NCI-H460 (cell line): ENCODE results near the gene ITPR1. TPM values are rescaled to one million over a fixed set of nuclear protein-coding genes. Genes with fewer than 3 reads are reported as not detected.

Experiments used
- DNase-seq: peaks from one replicate; pipeline ENCODE4 v3.0.0-alpha.2; 2016; ENCODE audit warnings: low read depth; ENCODE audit errors: extremely low read depth
- total RNA-seq: library from RNA; depleted of rRNA; stranded (reverse); fragments of >200 nt; shearing (Covaris generic); gene quantifications from 2 replicates; pipeline ENCODE4 v1.2.3, GENCODE V29; 2014

Gene ITPR1
- total RNA-seq, 1 experiment from 2014 or later = 44.9 TPM

DNA sequence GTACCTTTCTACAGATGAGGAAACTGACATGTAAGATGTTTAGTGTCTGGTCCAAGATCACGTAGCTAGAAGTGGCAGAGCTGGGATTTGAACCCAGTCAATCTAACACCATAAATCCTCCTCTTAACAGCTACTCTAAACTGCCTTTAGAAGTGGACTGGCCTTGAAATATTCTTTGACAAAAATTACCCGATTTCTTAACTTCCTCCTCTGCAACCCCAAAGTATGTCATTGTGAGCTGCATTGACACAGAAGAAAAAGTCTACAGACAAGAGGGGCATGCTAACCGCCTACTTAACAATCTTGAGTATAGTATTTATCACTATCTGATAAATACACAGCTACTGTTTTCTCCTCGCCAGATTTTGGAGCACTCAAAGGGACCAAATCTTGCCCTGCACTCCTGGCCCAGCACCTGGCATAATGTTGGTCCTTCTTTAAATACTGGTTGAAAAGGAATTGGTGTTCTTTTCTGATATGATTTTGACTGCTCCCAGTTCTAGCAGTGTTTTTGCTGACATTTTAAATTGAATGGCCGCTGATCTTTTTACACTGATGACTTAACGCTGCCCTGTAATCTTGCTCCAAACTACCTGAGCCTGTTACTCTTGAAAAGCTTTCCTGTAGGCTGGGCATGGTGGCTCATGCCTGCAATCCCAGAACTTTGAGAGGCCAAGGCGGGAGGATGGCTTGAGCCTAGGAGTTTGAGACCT is 36.9 kb downstream of the ITPR1 start:
- no peak for DNase-seq

- no peak for DNase-seq
These were observed 38.4 kb downstream of the ITPR1 start for GRCh38 chr3:4531478-4532025.

- DNase-seq = no peak
These were observed 39.5 kb downstream of the ITPR1 start for GRCh38 chr3:4532535-4533112.

- DNase-seq = no peak
These were observed 40.6 kb downstream of the ITPR1 start for GRCh38 chr3:4533489-4534443.

GRCh38 chr3:4534906-4535305 is 41.8 kb downstream of the ITPR1 start:
- DNase-seq = no peak

GRCh38 chr3:4536260-4536659 is 43.1 kb downstream of the ITPR1 start:
- DNase-seq = no peak

- DNase-seq = no peak
These were observed 47.1 kb downstream of the ITPR1 start for GRCh38 chr3:4540267-4540666.

GRCh38 chr3:4543110-4543509 is 50.0 kb downstream of the ITPR1 start:
- no peak for DNase-seq

- DNase-seq = no peak
These were observed 53.4 kb downstream of the ITPR1 start for GRCh38 chr3:4546346-4547178.

DNA sequence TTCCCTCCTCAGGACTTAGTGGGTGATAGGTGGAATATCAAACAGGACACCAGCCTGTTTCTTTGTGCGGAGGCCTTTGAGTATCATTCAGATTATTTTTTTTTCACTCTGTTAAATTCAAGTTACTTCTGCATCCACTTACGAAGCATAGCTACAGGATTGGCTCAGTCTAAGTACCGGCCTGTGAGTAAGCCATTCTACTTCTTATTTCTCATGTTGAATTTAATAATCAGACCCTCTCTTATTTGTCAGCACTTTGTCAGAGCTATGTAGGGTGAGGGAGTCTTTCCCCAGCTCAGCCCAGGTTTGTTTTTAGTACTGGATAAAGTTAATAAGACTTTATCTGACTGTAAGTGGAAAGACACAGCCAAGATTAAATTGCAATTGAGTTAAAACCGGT is 54.7 kb downstream of the ITPR1 start:
- no peak for DNase-seq

- DNase-seq = no peak
These were observed 55.2 kb downstream of the ITPR1 start for GRCh38 chr3:4548356-4548755.

DNA sequence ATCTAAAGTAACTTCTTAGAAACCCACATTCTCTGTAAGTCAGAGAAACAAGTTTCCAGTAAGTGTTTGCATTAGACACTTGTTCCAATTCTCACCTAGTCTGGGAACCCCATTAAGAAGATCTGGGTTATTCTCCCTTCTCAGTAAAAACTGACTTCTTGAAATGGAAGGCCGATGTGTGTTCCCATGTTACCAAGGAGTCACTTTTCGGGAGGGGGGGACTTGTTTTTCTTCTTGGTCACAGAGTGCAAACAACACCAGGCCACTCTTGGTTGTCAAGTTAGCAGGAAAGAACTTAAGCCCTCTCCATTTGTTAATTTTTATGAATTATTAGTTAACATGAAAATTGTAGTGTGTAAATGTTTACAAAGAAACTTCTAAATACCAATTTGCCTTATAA is 55.6 kb downstream of the ITPR1 start:
- DNase-seq = no peak

DNA sequence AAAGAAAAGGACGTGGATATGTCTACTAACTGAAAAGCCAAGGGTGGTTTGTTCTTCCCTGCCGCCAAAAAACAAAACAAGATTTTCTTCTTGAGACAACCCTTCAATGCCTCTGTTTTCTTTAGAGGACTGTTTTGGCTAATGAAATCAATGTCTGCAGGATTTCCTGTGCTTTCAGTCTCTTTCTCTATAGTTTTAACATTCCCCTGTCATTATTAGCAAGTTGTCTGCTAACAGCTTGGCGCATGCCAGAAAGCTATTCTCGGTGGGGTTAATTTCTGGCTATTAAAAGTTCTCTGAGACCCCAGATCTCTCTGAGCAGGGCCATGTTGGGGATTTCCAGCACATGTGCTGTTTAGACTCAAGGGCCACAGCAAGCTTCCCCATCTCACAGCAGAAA is 56.7 kb downstream of the ITPR1 start:
- no peak for DNase-seq

DNA sequence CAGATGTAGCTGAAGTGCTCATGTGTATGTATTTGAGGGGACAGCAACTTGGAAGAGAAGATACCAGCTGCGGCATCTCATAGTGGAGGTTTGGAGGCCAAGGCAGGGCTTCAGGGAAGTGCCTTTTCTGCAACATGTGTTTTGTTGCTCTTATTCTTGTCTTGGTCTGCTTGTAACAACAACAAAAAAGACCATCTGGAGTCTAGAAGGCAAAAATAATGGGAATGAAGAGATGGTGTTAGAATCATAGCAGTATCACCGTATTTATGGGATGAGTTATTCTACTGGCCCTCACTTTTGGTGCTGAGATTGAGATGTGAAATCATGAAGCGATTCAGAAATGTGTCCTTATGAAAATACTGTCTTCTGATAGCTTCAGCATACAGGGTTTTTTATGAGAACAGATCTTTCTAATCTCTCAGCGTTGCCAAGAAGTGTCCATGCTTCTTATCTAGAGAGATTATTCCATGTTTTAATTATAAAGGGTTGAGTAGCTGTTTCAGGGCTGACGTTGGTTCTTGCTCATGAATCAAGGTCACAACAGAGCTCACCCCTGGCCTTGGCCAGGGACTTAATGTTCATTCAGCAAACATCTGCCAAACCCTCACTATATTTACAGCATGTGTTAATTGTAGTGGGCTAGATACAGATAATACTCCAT is 58.0 kb downstream of the ITPR1 start:
- DNase-seq = no peak

DNA sequence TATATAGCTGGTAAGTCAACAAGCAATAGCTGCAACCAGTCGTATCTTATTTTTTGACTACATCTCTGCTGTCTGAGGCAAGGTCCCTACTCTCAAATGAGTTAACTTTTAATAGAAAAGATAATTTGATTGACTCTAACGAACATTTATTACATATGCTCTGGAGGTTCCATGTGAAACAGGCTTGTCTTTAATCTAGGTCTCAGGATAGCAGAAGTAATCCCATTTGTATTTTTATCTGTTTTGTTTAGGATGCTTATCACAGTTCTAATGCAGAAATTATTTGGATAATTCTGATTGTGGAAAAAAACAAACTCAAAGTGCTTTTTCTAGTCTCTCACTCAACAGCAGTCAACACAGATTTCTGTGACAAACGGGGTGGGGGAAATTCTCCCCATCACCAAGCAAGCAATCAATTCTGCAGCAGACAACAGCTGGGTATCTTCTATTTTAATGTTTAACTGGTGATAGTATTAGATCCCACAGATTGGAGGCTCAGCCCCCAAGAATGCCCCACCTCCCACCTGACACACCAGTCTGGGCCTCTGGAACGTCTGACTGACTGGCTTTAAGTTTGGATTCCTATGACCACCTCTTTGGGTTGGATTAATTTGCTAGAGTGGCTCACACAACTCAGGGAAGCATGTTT is 58.8 kb downstream of the ITPR1 start:
- DNase-seq = no peak

- no peak for DNase-seq
These were observed 59.7 kb downstream of the ITPR1 start for GRCh38 chr3:4552811-4553210.

GRCh38 chr3:4561661-4562060 is 68.5 kb downstream of the ITPR1 start:
- DNase-seq = no peak

- no peak for DNase-seq
These were observed 69.4 kb downstream of the ITPR1 start for GRCh38 chr3:4562595-4562994.

DNA sequence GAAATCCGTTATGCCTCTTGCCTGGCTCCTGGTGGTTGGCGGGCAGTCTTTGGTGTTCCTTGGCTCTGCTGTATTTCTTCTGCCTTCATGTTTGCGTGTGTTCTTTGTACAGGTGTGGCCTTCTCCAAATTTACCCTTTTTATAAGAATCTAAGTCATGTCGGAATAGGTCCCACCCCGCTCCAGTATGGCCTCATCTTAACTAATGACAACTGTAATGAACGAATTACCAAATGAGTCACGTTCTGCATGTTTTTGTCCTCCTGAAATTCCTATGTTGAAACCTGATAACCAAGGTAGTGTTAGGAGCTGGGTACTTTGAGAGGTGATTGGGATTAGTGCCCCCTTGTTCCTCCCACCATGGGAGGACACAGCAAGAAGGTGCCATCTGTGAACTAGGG is 71.1 kb downstream of the ITPR1 start:
- no peak for DNase-seq
